B cell (primary cell): Measurements from ENCODE around the gene DIPK1A. TPM values are rescaled to one million over a fixed set of nuclear protein-coding genes. Genes with fewer than 3 reads are reported as not detected.

ENCODE experiments used
- ATAC-seq: fragments of 200-7000 bp; cut with Tn5 transposase; one replicate; pipeline ENCODE4 v1.10.0; 2021; ENCODE audit warnings: low read depth, mild to moderate bottlenecking, moderate number of reproducible peaks, moderate library complexity
- CTCF ChIA-PET: fragments of 350-600 bp; sonication (Branson Sonifier 250); formaldehyde crosslinking; loops from one replicate; lab custom pipeline; 2021; ENCODE audit warnings: antibody characterized with exemption, inconsistent platforms; lab: Charles Lee
- POLR2A ChIA-PET: fragments of 350-600 bp; sonication (Branson Sonifier 250); formaldehyde crosslinking; loops from one replicate; lab custom pipeline; 2021; ENCODE audit warnings: antibody characterized with exemption; lab: Charles Lee
- DNase-seq: peaks from one replicate; pipeline ENCODE4 v3.0.0; 2013
- H2AFZ ChIP-seq: 2 replicates; pipeline ENCODE4 v1.6.1; 2012; ENCODE audit warnings: mild to moderate bottlenecking, low read depth, low read length; ENCODE audit not compliant: insufficient read depth, poor library complexity, severe bottlenecking
- H3K27ac ChIP-seq, 2 donors: 1 replicate in 1 of 2; 2 replicates in 1 of 2; pipeline ENCODE4 v1.5.1; 2012 to 2013; ENCODE audit warnings: low read length in 2 of 2, mild to moderate bottlenecking in 2 of 2, moderate library complexity in 1 of 2
- H3K27me3 ChIP-seq, 4 experiments: fragments of 200-600 bp in 1 of 4; sonication (generic) in 1 of 4; replicated peaks in 1 of 4; 1 replicate in 2 of 4; 2 replicates in 2 of 4; pipeline versions ENCODE4 v1.6.1 to v1.7.0; 2013 to 2016; ENCODE audit warnings: low read length in 3 of 4, mild to moderate bottlenecking in 2 of 4, mixed read lengths in 1 of 4, moderate library complexity in 1 of 4; ENCODE audit not compliant: insufficient read depth in 4 of 4, control insufficient read depth in 3 of 4; ENCODE audit errors: control extremely low read depth in 1 of 4
- H3K36me3 ChIP-seq, 2 experiments: replicated peaks in 1 of 2; 1 replicate in 1 of 2; 2 replicates in 1 of 2; pipeline versions ENCODE4 v1.6.1 to v1.7.1; 2013; ENCODE audit warnings: low read length in 1 of 2; ENCODE audit not compliant: insufficient read depth in 2 of 2, control insufficient read depth in 1 of 2; ENCODE audit errors: control extremely low read depth in 1 of 2, extremely low read depth in 1 of 2
- H3K4me1 ChIP-seq, 2 donors: fragments of 200-600 bp in 1 of 2; sonication (generic) in 1 of 2; 1 replicate in 1 of 2; 2 replicates in 1 of 2; pipeline versions ENCODE4 v1.5.1 to v1.6.1; 2013 to 2017; ENCODE audit warnings: low read length in 2 of 2; ENCODE audit not compliant: control insufficient read depth in 2 of 2, insufficient read depth in 2 of 2
- H3K4me2 ChIP-seq: replicated peaks from 2 replicates; pipeline ENCODE3; 2012; ENCODE audit warnings: mild to moderate bottlenecking, low read depth, low read length; ENCODE audit not compliant: poor library complexity, severe bottlenecking
- H3K4me3 ChIP-seq, 5 experiments: fragments of 200-600 bp in 1 of 5; sonication (generic) in 1 of 5; 1 replicate in 3 of 5; 2 replicates in 2 of 5; pipeline versions ENCODE4 v1.5.1 to v1.7.0; 2011 to 2016; ENCODE audit warnings: low read length in 4 of 5, mild to moderate bottlenecking in 4 of 5, low read depth in 2 of 5, control low read depth in 1 of 5, moderate library complexity in 1 of 5; ENCODE audit not compliant: insufficient read depth in 1 of 5; ENCODE audit errors: control extremely low read depth in 1 of 5, extremely low read depth in 1 of 5
- H3K79me2 ChIP-seq: fragments of 200-600 bp; sonication (generic); one replicate; pipeline ENCODE4 v1.6.0; 2016; ENCODE audit warnings: low read length; ENCODE audit not compliant: control insufficient read depth, insufficient read depth
- H3K9ac ChIP-seq: fragments of 200-600 bp; sonication (generic); 2 replicates; pipeline ENCODE4 v1.6.1; 2017; ENCODE audit warnings: mild to moderate bottlenecking, low read length, moderate library complexity
- H3K9me3 ChIP-seq, 3 donors: one replicate each; pipeline versions ENCODE4 v1.6.1 to v1.7.1; 2013; ENCODE audit warnings: low read length in 2 of 3; ENCODE audit not compliant: control insufficient read depth in 2 of 3, insufficient read depth in 1 of 3; ENCODE audit errors: control extremely low read depth in 1 of 3
- H4K20me1 ChIP-seq: 2 replicates; pipeline ENCODE4 v1.6.0; 2012; ENCODE audit warnings: mild to moderate bottlenecking, low read length; ENCODE audit not compliant: insufficient read depth, control insufficient read depth, poor library complexity, severe bottlenecking
- H3K27ac Mint-ChIP-seq: one replicate; pipeline ENCODE4 v1.8.0; 2021; ENCODE audit warnings: mixed read lengths
- H3K27me3 Mint-ChIP-seq: one replicate; pipeline ENCODE4 v1.8.0; 2021; ENCODE audit warnings: mixed read lengths
- H3K4me1 Mint-ChIP-seq: one replicate; pipeline ENCODE4 v1.8.0; 2021; ENCODE audit warnings: mixed read lengths
- H3K4me3 Mint-ChIP-seq: one replicate; pipeline ENCODE4 v1.8.0; 2021; ENCODE audit warnings: mixed read lengths
- H3K9me3 Mint-ChIP-seq: one replicate; pipeline ENCODE4 v1.8.0; 2022; ENCODE audit warnings: mixed read lengths; ENCODE audit not compliant: insufficient read depth
- CTCF ChIP-seq: fragments of 200-600 bp; IDR thresholded peaks from one replicate; pipeline ENCODE4 v1.8.0; 2022; ENCODE audit warnings: antibody characterized with exemption, mild to moderate bottlenecking
- EZH2 ChIP-seq: IDR thresholded peaks from 2 replicates; pipeline ENCODE4 v1.6.1; 2012; ENCODE audit warnings: borderline replicate concordance, low read depth, mild to moderate bottlenecking, moderate library complexity, low read length; ENCODE audit not compliant: insufficient read depth, poor library complexity, severe bottlenecking
- WGBS: methylation state at CpG from one replicate; pipeline ENCODE4 v1.1.5; 2013; ENCODE audit warnings: missing lambda C conversion rate; ENCODE audit not compliant: insufficient coverage; 5-methylcytosine and 5-hydroxymethylcytosine counted together
- intact Hi-C: fragments of 100-400 bp; cut with micrococcal nuclease; formaldehyde crosslinking; loops from one replicate; pipeline ENCODE4 v1.10.0; 2022
- polyA plus RNA-seq: library from polyadenylated mRNA; depleted of rRNA; stranded (reverse); fragments of >200 nt; gene quantifications from 2 replicates; pipeline ENCODE4 v1.2.3, GENCODE V29; 2012
- total RNA-seq, 2 donors: library from RNA; stranded (reverse); fragments of 120-200 nt in 1 of 2; gene quantifications; 1 replicate in 1 of 2; 2 replicates in 1 of 2; pipeline versions ENCODE4 v1.2.3 to v1.2.4, GENCODE V29; 2013 to 2022

The DIPK1A gene
- total and polyA plus RNA-seq, 2 donors (not counting 1 experiment from before 2014, with no cell fraction given) = 10.7 to 22.7 TPM

DNA sequence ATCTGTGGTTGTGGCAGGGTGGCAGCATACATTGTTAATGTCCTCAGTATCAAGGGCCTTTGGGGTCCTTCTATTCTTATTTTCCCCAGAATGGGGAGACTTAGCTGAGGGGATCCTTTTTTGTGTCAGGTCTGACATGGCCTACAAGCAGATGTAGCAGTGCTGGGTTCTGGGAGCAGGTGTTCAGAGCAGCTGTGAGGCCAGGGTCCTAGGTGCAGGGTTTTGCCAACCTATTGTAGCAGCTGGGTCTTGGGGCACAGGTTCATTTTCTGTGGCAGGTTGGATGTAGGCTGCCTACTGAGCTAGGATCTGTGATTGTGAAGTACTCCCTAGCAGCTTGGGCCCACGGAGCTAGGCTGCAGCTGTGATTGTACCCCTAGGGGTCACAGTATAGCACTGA lies 60.1 kb downstream of the DIPK1A start:
- H3K4me3 ChIP-seq = no peak overlapping the region
- peaks cover 1 to 14% (median 3%) of the 10 kb centered on the region in 3 donors for H3K9me3 ChIP-seq
- CTCF ChIA-PET = interaction anchor here (3.5 kb wide), 1 partner anchor 93 kb away, joined by 21 read pairs; no protein-coding TSS in a partner anchor
- no peak overlapping the region for H3K27ac Mint-ChIP-seq
- intact Hi-C loops = no loop called here
- H3K9me3 Mint-ChIP-seq = peaks cover 12% of the 10 kb centered on the region
- H3K9ac ChIP-seq = no peak overlapping the region
- H3K27me3 Mint-ChIP-seq = no peaks in the 10 kb centered on the region
- no peak for DNase-seq
- no peak overlapping the region for H2AFZ ChIP-seq
- no peak overlapping the region for H3K27ac ChIP-seq
- TF ChIP-seq CTCF (no peak), EZH2 (no peak)
- H4K20me1 ChIP-seq = peaks cover 21% of the 10 kb centered on the region
- POLR2A ChIA-PET = no interaction called here
- H3K4me1 Mint-ChIP-seq = peaks cover 49% of the 10 kb centered on the region
- peaks cover 14 to 19% of the 10 kb centered on the region in 2 donors for H3K4me1 ChIP-seq
- H3K36me3 ChIP-seq = peaks cover 0 to 16% of the 10 kb centered on the region in 2 experiments
- WGBS = 100% methylated on average over 1 of the region's 1 CpG
- no peak overlapping the region for H3K4me2 ChIP-seq
- H3K27me3 ChIP-seq = no peaks in the 10 kb centered on the region
- H3K79me2 ChIP-seq = peaks cover 69% of the 10 kb centered on the region
- no peak for ATAC-seq
- no peak overlapping the region for H3K4me3 Mint-ChIP-seq

DNA sequence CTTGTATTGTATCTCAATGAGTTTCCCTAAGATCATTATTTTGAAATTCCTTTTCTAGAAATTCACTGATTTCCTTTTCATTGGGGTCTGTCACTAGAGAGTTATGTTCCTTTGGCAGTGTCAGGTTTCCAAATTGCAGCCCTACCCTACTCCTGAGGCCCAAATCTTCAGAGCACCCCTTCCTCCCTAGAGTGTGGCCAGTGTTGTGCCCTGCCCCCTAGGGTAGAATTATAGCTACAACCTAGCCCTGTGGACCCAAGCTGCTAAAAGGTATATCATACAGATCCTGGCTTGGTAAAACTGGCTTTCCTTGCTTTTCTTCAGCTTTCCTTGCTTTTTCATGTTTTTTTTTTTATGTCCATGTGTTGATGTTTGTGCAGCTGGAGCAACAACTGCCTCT lies 60.7 kb downstream of the DIPK1A start:
- ChIA-PET CTCF (interaction anchor here (0.7 to 3.5 kb wide), 2 partner anchors 38 to 94 kb away, joined by 5 to 21 read pairs; no protein-coding TSS in a partner anchor), POLR2A (no interaction called here)
- Histone ChIP-seq H3K36me3 (peaks cover 0 to 16% of the 10 kb centered on the region in 2 experiments), H2AFZ (no peak overlapping the region), H3K27ac (no peak overlapping the region), H3K9me3 (peaks cover 0 to 14% (median 3%) of the 10 kb centered on the region in 3 donors), H3K9ac (no peak overlapping the region), H3K4me2 (no peak overlapping the region), H3K4me1 (peaks cover 14 to 19% of the 10 kb centered on the region in 2 donors), H4K20me1 (peaks cover 21% of the 10 kb centered on the region), H3K79me2 (peaks cover 63% of the 10 kb centered on the region), H3K4me3 (no peak overlapping the region), H3K27me3 (no peaks in the 10 kb centered on the region)
- intact Hi-C loops = no loop called here
- TF ChIP-seq EZH2 = no peak
- no peak for TF ChIP-seq CTCF
- peaks cover 52% of the 10 kb centered on the region for H3K4me1 Mint-ChIP-seq
- no peak for ATAC-seq
- DNase-seq = no peak
- peaks cover 12% of the 10 kb centered on the region for H3K9me3 Mint-ChIP-seq
- no peaks in the 10 kb centered on the region for H3K27me3 Mint-ChIP-seq
- no peak overlapping the region for H3K27ac Mint-ChIP-seq
- H3K4me3 Mint-ChIP-seq = no peak overlapping the region
